Measurements from ENCODE around the gene ZNF496.
"Not testable (repeated sequence)": the region's sequence is repeated elsewhere in the genome, so short reads cannot be mapped to it uniquely, and the experiment has no call there.

The ZNF496 gene

DNA sequence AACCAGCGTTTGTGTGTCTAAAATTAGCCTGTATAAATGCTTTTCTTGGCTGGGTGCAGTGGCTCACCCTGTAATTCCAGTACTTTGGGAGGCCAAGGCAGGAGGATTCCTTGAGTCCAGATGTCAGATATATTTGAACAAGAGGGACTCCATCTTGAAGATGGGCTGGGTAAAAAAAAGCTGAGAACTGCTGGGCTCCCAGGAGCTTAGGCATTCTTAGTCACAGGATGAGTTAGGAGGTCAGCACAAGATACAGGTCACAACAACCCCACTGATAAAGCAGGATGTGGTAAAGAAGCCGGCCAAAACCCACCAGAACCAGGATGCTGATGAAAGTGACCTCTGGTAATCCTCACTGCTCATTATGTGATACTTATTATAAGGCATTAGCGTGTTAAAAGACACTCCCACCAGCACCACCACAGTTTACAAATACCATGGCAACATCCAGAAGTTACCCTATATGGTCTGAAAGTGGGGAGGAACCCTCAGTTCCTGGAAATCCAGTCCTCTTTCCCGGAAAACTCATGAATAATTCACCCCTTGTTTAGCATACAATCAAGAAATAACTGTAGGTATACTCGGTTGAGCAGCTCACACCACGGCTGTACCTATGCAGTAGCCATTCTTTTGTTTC, 36.2 kb upstream of the ZNF496 start:
- Histone ChIP-seq H3K9me3 (ENCODE audit: insufficient read depth, low read depth, low read length) (peaks cover 17% of the 10 kb centered on the region), H3K4me1 (ENCODE audit: insufficient read depth, low read length) (peaks cover 17% of the 10 kb centered on the region; the same call in 1 of the 2 replicates), H3K36me3 (ENCODE audit: insufficient read depth, low read depth, low read length) (no peaks in the 10 kb centered on the region), H3K27ac (ENCODE audit: low read length) (no peak overlapping the region), H3K27me3 (ENCODE audit: insufficient read depth, low read length) (no peaks in the 10 kb centered on the region), H3K9ac (ENCODE audit: low read depth, low read length) (no peak overlapping the region), H3K4me3 (ENCODE audit: low read length) (no peak overlapping the region)

DNA sequence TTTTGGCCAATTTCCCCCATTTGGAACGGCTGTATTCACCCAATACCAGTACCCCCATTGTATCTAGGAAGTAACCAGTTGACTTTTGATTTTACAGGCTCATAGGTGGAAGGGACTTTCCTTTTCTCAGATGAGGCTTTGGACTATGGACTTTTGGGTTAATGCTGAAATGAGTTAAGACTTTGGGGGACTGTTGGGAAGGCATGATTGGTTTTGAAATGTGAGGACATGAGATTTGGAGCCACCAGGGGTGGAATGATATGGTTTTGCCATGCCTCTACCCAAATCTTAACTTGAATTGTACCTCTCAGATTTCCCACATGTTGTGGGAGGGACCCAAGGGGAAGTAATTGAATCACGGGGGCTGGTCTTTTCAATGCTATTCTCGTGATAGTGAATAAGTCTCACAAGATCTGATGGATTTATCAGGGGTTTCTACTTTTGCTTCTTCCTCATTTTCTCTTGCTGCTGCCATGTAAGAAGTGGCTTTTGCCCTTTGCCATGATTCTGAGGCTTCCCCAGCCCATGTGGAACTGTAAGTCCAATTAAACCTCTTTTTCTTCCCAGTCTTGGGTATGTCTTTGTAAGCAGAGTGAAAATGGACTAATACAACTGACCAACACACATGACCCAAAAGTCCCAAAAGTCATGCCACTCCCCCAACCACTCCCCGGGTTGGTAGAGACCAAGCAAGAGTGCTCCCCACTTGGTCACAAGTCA, 35.4 kb upstream of the ZNF496 start:
- H3K9ac ChIP-seq (ENCODE audit: low read depth, low read length) = no peak overlapping the region
- peaks cover 17% of the 10 kb centered on the region for H3K9me3 ChIP-seq (ENCODE audit: insufficient read depth, low read depth, low read length)
- no peaks in the 10 kb centered on the region for H3K36me3 ChIP-seq (ENCODE audit: insufficient read depth, low read depth, low read length)
- H3K4me3 ChIP-seq (ENCODE audit: low read length) = no peak overlapping the region
- no peak overlapping the region for H3K27ac ChIP-seq (ENCODE audit: low read length)
- H3K4me1 ChIP-seq (ENCODE audit: insufficient read depth, low read length) = peaks cover 17% of the 10 kb centered on the region; the same call in 1 of the 2 replicates
- H3K27me3 ChIP-seq (ENCODE audit: insufficient read depth, low read length) = no peaks in the 10 kb centered on the region

DNA sequence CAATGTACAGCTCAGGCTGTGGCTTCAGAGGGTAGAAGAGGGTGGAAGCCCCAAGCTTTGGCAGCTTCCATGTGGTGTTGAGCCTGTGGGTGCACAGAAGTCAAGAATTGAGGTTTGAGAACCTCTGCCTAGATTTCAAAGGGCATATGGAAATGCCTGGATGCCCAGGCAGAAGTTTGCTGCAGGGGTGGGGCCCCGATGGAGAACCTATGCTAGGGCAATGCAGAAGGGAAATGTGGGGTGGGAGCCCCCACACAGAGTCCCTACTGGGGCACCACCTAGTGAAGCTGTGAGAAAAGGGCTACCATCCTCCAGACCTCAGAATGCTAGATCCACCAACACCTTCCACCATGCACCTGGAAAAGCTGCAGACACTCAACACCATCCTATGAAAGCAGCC, 34.7 kb upstream of the ZNF496 start:
- H3K27ac ChIP-seq (ENCODE audit: low read length); H3K27me3 ChIP-seq (ENCODE audit: insufficient read depth, low read length); H3K4me3 ChIP-seq (ENCODE audit: low read length); H3K9ac ChIP-seq (ENCODE audit: low read depth, low read length); H3K36me3 ChIP-seq (ENCODE audit: insufficient read depth, low read depth, low read length): not testable (repeated sequence)
- Histone ChIP-seq H3K9me3 (ENCODE audit: insufficient read depth, low read depth, low read length) (peaks cover 17% of the 10 kb centered on the region), H3K4me1 (ENCODE audit: insufficient read depth, low read length) (peaks cover 19% of the 10 kb centered on the region)

- Histone ChIP-seq H3K27ac (ENCODE audit: low read length) (no peak overlapping the region), H3K27me3 (ENCODE audit: insufficient read depth, low read length) (no peaks in the 10 kb centered on the region), H3K36me3 (ENCODE audit: insufficient read depth, low read depth, low read length) (no peaks in the 10 kb centered on the region), H3K9me3 (ENCODE audit: insufficient read depth, low read depth, low read length) (peaks cover 17% of the 10 kb centered on the region), H3K4me1 (ENCODE audit: insufficient read depth, low read length) (peaks cover 18% of the 10 kb centered on the region), H3K9ac (ENCODE audit: low read depth, low read length) (no peak overlapping the region), H3K4me3 (ENCODE audit: low read length) (no peak overlapping the region)
These were observed 33.4 kb upstream of the ZNF496 start for GRCh38 chr1:247365023-247365422.

DNA sequence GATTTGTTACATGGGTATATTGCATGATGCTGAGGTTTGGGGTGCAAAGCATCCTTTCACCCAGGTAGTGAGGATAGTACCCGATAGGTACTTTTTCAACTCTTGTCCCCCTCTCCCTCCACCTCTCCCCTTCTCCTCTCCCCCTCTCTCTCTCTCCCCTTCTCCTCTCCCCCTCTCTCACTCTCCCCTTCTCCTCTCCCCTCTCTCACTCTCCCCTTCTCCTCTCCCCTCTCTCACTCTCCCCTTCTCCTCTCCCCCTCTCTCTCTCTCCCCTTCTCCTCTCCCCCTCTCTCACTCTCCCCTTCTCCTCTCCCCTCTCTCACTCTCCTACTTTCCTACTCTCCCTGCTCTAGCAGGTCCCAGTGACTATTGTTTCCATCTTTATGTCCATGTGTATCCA, 31.3 kb upstream of the ZNF496 start:
- not testable (repeated sequence) for H3K27me3 ChIP-seq (ENCODE audit: insufficient read depth, low read length); H3K27ac ChIP-seq (ENCODE audit: low read length); H3K4me1 ChIP-seq (ENCODE audit: insufficient read depth, low read length); H3K36me3 ChIP-seq (ENCODE audit: insufficient read depth, low read depth, low read length); H3K4me3 ChIP-seq (ENCODE audit: low read length); H3K9ac ChIP-seq (ENCODE audit: low read depth, low read length)
- peaks cover 17% of the 10 kb centered on the region for H3K9me3 ChIP-seq (ENCODE audit: insufficient read depth, low read depth, low read length)

GRCh38 chr1:247362153-247362552, 30.5 kb upstream of the ZNF496 start:
- peaks cover 15% of the 10 kb centered on the region for H3K4me1 ChIP-seq (ENCODE audit: insufficient read depth, low read length)
- H3K36me3 ChIP-seq (ENCODE audit: insufficient read depth, low read depth, low read length) = no peaks in the 10 kb centered on the region
- no peak overlapping the region for H3K4me3 ChIP-seq (ENCODE audit: low read length)
- no peak overlapping the region for H3K27ac ChIP-seq (ENCODE audit: low read length)
- no peak overlapping the region for H3K9ac ChIP-seq (ENCODE audit: low read depth, low read length)
- H3K27me3 ChIP-seq (ENCODE audit: insufficient read depth, low read length) = no peaks in the 10 kb centered on the region
- peaks cover 17% of the 10 kb centered on the region for H3K9me3 ChIP-seq (ENCODE audit: insufficient read depth, low read depth, low read length)

DNA sequence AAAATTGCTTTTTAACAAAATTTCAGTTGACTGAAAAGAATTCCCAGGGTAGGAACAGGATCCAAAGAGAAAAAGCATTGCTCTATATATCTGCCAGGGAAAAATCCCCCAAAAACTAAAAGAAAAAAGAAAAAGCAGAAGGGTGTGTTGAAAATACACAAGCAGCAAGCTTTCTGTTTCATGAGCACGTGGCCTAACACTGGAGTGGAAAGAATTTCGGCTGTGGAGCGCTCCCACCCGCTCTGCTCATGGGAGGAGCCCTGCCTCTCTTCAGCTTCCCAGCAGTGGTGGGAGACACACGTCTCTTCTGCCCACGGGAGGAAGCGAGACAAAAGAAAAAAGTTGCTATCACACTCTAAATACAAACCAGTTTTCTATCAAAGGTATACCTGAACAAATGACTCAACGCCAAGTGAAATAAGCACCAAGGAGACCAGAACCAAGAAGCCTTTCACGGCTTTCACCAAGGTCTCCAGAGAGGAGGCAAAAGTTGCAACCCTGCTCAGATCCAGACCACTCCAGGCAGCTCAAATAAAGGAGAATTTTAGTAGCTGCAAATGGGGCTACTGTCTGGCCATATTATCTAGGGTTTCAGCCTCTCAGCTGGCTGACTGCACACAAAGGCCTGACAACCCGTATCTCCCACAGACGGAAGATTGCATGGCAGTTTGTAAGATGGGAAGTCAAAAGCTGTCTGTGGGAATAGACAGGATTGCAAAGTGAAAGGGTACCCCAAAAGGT, 29.5 kb upstream of the ZNF496 start:
- Histone ChIP-seq H3K9me3 (ENCODE audit: insufficient read depth, low read depth, low read length) (peaks cover 17% of the 10 kb centered on the region), H3K4me3 (ENCODE audit: low read length) (no peak overlapping the region), H3K27ac (ENCODE audit: low read length) (no peak overlapping the region), H3K9ac (ENCODE audit: low read depth, low read length) (no peak overlapping the region), H3K27me3 (ENCODE audit: insufficient read depth, low read length) (no peaks in the 10 kb centered on the region), H3K4me1 (ENCODE audit: insufficient read depth, low read length) (peaks cover 15% of the 10 kb centered on the region), H3K36me3 (ENCODE audit: insufficient read depth, low read depth, low read length) (no peaks in the 10 kb centered on the region)

GRCh38 chr1:247360116-247360898, 28.6 kb upstream of the ZNF496 start:
- peaks cover 15% of the 10 kb centered on the region for H3K4me1 ChIP-seq (ENCODE audit: insufficient read depth, low read length)
- no peak overlapping the region for H3K9ac ChIP-seq (ENCODE audit: low read depth, low read length)
- no peak overlapping the region for H3K27ac ChIP-seq (ENCODE audit: low read length)
- H3K9me3 ChIP-seq (ENCODE audit: insufficient read depth, low read depth, low read length) = peaks cover 22% of the 10 kb centered on the region
- no peaks in the 10 kb centered on the region for H3K27me3 ChIP-seq (ENCODE audit: insufficient read depth, low read length)
- no peaks in the 10 kb centered on the region for H3K36me3 ChIP-seq (ENCODE audit: insufficient read depth, low read depth, low read length)
- H3K4me3 ChIP-seq (ENCODE audit: low read length) = no peak overlapping the region

DNA sequence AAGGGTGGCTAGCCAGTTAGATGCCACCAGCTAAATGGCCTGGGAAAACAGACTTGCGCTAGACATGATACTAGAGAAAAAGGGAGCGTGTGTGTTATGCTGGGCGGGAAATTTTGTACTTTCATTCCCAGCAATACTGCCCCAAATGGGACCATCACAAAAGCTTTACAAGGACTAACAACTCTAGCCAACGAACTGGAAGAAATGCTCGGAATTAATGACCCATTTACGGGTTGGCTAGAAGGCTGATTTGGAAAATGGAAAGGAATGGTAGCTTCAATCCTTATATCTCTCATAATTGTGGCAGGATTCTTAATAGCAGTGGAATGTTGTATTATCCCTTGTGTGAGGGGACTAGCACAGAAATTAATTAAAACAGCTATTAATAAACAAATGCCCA, 27.9 kb upstream of the ZNF496 start:
- H3K36me3 ChIP-seq (ENCODE audit: insufficient read depth, low read depth, low read length) = no peaks in the 10 kb centered on the region

DNA sequence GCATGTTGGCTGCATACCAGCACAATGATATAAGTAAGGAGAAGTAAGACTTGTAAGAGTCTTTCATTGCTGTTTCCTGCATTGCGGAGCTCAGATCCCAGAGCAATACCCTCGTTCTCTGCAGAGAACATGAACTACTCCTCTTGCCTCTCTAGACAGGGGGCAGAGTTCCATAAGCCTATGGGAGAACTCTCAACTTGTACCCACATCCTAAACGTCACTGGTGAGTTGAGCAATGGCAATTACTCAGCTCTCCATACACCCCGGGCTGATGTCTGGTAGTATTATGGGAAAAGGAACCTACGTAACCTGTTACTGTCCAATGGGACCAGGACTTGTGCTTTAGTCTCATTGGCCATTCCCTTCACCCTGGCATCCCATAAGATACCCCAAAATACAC, 27.3 kb upstream of the ZNF496 start:
- Histone ChIP-seq H3K36me3 (ENCODE audit: insufficient read depth, low read depth, low read length) (no peaks in the 10 kb centered on the region), H3K4me1 (ENCODE audit: insufficient read depth, low read length) (peaks cover 15% of the 10 kb centered on the region), H3K27me3 (ENCODE audit: insufficient read depth, low read length) (no peaks in the 10 kb centered on the region), H3K4me3 (ENCODE audit: low read length) (no peak overlapping the region), H3K9ac (ENCODE audit: low read depth, low read length) (no peak overlapping the region), H3K9me3 (ENCODE audit: insufficient read depth, low read depth, low read length) (peaks cover 13% of the 10 kb centered on the region), H3K27ac (ENCODE audit: low read length) (no peak overlapping the region)

More for the DNA sequence above, 27.9 kb upstream of the ZNF496 start:
- Histone ChIP-seq H3K9ac (ENCODE audit: low read depth, low read length) (no peak overlapping the region), H3K4me1 (ENCODE audit: insufficient read depth, low read length) (peaks cover 15% of the 10 kb centered on the region), H3K4me3 (ENCODE audit: low read length) (no peak overlapping the region), H3K27ac (ENCODE audit: low read length) (no peak overlapping the region), H3K27me3 (ENCODE audit: insufficient read depth, low read length) (no peaks in the 10 kb centered on the region), H3K9me3 (ENCODE audit: insufficient read depth, low read depth, low read length) (peaks cover 15% of the 10 kb centered on the region)

DNA sequence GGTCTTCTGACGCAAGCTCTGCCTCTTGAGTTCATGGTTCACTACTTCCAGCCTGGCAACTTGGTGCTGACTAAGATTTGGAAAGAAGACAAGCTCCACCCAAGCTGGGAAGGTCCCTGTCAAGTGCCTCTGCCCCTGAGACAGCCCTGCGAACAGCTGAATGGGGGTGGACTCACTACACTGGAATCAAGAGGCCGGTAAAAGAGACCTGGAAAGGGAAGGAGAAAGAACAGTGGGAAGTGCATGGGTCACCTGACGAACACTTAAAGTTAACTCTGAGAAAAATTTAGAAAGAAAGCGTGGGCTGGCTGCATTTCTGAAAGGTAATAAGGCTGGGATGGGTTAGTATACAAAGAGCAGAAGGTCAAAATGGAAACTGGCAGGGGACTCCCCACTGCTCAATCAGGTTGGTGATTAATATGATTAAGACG, 26.1 kb upstream of the ZNF496 start:
- Histone ChIP-seq H3K36me3 (ENCODE audit: insufficient read depth, low read depth, low read length) (no peaks in the 10 kb centered on the region), H3K4me1 (ENCODE audit: insufficient read depth, low read length) (peaks cover 15% of the 10 kb centered on the region), H3K27ac (ENCODE audit: low read length) (no peak overlapping the region), H3K27me3 (ENCODE audit: insufficient read depth, low read length) (no peaks in the 10 kb centered on the region), H3K9ac (ENCODE audit: low read depth, low read length) (no peak overlapping the region), H3K9me3 (ENCODE audit: insufficient read depth, low read depth, low read length) (peaks cover 8% of the 10 kb centered on the region), H3K4me3 (ENCODE audit: low read length) (no peak overlapping the region)

Measured in iPS-20b (cell line).